HG02973 (cell line): ENCODE data around the gene UBTF.

Source experiments
- ATAC-seq: cut with Tn5 transposase; IDR thresholded peaks from one replicate; pipeline ENCODE4 v1.9.1; 2021; ENCODE audit warnings: moderate library complexity; ENCODE audit not compliant: unreplicated experiment

UBTF gene

DNA sequence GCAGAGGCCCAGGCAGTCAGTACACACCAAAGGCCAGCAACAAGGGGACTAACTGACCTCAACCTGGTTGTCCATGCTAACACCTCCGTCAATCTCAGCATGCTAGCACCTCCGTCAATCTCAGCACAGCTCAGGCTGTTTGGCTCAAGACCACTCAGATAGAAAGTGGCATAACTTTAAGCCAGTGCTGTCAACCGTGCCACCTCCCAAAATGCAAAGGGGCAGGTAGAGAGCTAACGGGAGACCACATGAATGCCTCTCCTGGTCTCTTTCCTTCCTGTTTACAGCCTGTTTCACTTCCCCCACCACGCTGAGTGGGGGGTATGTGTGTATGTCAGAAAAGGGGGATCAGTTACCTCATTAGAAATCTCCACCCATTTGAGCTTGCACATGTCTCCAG, 3.3 kb downstream of the UBTF start:
- no peak for ATAC-seq

DNA sequence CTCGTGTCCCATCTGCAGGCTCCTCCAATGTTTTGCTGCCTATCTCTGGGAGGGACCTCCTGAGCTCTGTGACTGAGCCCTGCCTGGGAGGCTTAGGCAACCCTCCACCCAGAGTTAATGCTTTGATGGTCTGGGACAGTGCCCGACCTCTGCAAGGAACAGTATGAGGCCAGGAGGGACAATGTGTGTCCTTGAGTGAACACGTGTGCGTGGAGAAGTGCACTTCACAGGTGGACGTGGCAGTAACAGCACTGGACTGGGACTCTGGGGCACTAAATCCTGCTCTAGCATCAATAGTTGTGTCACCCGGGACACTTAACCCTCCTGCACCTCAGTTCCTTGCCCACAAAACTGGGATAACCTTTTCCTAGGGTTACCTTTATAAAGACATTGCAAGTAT, 4.6 kb downstream of the UBTF start:
- no peak for ATAC-seq

DNA sequence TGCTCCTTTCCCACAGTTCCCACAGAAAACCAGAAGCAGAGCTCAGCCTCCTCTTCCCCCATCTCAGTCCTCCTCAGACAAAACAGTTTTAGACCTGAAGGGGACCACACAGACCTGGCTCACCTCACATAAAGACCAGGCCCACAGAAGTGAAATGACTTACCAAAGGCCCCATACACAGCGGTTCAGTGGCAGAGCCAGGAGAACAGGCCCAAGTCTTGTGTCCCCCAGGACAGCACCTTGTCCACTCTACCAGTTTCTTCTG, 5.3 kb downstream of the UBTF start:
- ATAC-seq: no peak

DNA sequence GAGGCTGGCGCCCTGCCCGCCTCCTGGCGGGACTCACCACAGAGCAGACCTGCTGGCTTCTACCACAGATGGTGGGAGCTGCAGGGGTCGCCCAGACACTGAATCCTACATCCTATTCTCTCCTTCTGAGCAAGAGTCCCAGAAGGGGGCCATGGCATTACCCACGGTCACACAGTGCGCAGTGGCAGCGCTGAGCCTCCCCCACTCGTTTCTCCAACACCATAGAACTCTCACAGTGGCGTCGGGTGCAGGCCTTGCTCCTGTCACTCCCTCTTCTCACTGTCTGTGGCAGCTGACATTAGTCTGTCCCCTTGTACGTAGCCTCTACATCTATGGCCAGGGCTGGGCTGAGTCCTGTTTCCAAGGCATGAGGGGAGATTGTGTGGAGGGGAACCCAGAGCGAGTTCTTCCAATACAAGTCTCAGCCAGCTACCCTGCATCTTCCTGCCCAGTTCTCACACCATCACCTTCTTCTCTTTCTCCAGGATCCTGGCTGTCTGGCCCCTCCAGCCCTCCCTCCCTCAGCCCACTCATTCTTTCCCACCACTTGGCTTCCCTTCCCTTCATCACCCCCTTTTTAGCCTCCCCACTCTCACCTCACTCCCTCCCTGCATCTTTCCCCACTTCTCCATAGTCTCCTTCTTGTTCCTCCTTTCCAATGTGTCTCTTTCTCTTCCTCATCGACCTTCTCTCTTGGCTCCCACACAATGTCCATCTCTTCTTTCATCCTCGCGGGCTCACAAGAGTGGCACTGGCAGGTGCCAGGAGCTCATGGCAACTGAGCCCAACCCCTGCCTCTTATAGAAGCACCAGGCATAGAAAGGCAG, 5.9 kb downstream of the UBTF start:
- no peak for ATAC-seq

DNA sequence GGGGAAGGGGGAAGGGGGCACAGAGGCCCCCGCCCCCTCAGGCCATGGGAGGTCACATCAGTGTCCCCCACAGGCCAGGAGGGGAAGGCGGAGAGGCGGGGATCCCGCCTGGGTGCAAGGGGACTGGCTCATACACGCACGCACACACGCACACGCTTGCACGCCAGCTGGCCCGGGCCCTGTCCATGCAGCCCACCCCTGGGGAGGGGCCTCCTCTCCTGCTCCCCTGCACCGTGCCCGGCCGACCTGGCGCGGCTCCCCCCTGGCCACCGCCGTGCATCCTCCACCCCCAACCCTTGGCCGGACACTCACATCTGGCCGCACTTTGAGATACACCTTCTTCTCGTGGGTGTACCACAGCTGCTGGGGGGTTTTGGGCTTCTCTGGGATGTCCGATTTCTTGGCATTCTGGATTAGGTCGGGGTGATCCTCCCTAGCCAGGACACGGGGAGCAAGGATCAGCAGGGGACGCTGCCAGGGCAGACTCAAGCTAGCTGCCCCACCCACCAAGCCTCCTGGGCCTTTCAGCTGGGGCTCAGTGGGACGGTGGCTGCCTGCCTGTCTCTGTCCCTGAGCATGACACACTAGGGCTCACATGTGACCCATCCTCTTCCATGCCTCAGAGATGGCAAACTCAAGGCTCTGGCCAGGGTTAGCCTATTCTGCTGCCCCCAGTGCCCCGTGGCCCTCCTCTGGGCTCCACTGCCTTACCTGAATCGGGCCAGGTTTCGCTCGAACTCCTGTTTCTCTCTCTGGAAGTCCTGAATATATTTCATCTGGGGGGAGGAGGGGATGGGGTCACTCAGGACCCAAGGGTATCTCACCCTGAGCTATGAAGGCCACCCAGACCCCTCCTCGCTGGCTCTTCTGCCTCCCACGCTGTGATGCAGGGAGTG, 6.7 kb downstream of the UBTF start:
- ATAC-seq: no peak

DNA sequence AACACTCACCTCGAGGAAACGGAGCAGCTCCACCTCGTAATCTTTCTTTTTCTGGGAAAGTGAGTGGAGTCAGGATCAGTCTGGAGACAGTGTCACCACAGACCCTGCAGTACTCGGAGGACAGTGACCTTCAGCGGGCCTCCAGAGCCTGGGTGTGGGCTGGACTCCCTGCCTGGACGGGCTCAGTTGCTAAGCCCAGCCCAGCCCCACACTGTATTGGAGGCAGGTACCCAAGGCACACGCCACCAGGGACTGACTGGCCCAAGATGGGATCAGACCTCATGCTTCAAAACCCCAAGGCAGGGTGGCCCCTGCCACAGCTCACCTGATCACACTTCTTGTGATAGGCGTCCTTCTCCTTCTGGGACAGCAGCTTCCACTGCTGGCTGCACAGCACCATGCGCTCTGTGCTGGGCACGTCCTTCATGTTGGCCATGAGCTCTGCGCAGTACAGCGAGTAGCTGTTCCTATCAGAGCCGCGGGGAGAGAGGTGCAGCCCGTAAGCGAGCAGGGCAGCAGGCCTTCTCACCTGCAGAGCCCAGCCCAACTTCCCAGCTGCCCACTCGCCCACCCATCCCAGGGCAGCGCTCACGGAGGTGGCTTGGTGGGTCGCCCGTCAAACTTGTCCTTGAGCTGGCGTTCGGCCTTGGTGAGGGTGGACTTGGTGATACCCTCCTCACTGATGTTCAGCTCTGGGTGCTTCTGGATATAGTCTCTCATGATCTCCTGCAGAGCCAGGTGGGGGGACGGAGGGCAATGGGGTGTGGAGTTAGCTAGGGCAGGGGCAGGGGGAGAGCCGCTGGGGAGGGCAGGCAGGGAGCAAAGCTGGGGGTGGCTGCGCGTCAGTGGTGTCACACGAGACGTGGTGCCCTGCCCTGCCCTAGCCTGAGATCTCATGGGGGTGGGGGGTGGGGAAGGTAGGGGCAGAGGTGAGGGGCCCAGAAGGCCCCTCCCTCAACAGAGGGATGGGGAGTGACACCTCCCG, 7.9 kb downstream of the UBTF start:
- ATAC-seq: no peak

DNA sequence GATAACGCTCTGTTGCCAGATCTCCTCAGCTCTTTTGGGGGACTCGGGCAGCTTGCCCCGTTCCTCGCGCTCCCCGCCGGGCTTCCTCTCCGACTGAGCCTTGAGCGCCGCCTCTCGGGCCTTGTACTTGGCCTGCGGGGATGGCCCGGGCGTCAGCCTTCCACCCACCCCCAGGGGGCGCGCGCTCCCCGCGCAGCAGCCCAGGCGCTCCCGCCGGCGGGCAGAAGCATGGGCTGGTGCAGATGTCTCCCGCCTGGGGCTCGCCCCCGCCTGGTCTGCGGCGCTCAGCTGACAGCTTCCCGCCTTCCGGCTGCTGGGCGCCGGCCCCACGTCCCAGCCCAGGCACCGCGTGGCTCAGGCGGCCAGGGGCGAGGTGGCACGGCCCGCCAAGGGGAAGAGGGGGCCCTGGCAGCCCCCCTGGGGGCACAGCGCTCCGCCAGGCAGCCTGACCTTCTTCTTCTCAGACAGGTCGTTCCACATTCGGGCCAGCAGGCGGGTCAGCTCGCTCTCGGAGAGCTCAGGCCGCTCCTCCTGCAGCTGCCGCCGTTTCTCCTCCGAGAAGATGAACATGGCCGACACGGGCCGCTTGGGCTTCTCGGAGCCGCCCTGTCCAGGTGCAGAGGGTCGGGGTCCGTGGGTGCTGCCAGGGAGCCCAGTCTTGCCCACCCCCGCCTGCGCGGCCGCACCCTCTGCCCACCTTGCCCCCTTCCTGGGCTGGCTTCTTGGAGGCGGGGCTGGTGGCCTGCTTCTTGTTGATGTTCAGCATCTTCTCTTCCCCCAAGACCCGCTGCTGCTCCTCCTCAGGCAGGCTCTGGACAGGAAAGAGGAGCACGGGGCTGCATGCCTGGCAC, 8.9 kb downstream of the UBTF start:
- peak; percentile 60 for ATAC-seq

DNA sequence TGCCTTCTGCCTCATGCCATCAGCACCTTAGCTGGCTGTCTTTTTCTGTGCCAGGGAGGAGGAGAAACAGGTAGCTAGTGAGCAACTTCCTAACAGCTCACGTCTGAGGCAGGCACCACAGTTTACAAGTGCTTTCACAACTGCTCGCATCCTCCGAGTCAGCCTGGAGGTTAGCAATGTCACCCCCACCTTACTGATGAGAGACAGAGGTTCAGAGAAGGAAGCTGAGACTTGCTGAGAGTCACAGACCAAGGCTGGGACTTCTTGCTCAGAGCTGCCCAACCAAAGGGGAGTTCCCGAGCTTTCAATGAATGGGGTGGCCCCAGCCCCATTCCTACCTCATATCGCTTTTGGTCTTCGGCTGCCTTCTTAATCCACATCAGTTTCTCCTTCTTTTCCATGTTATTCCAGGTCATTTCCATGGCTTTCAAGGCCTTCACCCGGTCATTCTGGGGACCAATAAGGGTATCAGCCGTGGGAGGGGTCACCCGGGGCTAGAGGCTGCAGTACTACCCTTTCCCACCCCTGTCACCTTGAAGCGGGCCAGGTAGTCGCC, 9.6 kb downstream of the UBTF start:
- no peak for ATAC-seq

DNA sequence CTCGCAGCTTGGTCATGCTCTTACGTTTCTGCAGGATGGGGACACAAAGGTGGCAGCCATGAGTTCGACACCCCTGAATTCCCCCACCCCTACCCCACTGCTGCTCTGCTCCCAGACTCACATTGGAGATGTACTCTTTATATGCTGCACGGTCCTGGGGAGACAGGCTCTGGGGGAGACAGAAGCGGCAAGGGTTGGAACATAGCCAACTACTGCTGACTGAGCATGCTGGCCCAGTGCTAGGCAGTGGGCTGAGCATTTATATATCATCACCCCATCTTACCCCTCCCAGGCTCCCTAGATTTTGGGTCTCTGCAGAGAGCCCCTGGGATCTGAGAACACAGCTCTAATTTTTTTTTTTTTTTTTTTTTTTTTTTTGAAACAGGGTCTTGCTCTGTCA, 11.7 kb downstream of the UBTF start:
- ATAC-seq: no peak

DNA sequence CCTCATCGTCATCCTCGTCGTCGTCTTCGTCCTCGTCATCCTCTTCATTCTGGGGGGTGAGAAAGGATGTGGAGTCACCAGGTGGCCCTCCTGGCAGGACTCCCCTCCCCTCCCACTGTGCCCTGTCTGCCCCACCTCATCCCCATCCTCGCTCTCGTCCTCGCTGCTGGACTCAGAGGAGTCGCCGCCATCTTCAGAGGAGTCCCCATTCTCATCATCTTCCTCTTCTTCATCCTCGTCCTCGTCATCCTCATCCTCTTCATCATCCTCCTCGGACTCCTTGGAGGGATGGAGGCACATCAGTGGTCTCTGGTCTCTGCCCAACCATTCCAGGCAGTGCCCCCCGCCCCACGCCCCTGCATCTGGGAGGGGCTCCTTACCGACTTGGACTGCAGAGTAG, 12.2 kb downstream of the UBTF start:
- no peak for ATAC-seq

DNA sequence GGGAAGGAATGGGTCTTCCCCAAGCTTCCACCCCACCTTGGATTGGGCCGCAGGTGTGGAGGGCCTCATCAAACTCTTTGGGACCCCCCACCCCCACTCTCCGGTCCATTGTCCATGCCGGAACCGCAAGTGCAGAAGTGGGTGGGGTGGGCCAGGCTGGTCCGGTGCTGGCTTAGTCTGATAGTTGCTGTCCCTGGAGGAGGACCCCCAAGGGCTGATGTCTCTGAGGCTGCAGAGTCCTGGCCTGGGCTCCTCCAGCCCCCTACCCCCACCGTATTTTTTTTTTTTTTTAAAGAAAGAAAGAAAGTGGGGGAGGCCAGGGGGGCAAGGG, 12.7 kb downstream of the UBTF start:
- no peak for ATAC-seq

DNA sequence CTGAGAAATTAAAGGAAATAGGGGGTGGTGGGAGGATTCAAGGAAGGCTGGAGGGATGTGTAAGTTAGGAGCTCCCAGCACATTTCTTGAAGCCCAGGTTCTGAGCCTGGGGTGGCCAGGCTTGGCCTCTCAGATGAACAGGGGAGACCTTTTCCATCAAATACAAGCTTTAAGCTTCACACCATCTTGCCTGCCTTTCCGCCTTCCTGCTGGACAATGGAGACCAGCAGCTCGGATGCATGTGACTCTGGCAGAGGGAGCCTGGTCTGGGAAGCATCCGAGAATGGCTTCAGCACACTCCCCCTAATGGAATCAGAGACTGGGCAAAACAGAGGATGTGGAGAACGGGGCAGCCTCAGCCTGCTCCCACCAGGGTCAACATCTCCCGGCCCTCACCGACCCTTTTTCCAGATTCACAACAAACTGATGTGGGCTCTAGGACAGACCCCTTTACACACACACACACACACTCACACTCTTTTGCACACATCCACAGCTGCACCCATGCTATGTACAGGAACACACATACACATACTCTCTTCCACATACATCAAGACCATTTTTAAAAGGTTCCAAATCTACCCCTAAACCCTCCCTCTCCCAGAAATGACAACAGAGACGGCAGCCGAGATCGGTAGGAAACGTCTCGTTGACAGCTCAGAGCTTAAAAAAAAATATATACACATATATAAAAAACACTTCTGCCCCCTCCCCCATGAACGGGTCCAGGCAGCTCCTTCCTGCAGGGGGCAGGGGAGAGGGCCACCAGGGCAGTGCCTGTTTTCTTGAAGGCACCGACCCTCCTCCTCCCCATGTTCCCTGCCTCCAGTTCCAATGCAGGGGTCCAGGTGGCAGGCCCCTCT, 13.3 kb downstream of the UBTF start:
- ATAC-seq: no peak

DNA sequence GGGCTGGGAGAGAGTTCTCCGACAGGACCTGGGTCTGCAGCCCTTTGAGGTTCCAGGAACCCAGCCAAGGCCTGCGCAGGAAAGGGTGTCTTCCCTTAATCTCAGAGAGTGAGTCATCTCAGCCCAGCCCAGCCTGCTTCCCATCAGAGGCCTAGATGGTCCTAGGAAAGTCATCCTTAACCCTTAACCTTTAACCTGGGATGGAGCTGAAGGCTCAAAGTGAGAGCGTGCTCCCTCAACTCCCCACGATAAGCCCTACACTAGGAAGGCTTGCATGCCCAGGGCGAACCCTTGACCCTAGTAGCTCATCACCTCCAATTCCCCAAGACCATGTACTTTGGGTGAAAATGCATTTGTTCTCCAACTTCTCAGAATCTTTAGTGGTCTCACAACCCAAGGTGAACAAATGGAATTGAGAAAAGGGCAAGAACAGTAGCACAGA, 15.0 kb downstream of the UBTF start:
- no peak for ATAC-seq

DNA sequence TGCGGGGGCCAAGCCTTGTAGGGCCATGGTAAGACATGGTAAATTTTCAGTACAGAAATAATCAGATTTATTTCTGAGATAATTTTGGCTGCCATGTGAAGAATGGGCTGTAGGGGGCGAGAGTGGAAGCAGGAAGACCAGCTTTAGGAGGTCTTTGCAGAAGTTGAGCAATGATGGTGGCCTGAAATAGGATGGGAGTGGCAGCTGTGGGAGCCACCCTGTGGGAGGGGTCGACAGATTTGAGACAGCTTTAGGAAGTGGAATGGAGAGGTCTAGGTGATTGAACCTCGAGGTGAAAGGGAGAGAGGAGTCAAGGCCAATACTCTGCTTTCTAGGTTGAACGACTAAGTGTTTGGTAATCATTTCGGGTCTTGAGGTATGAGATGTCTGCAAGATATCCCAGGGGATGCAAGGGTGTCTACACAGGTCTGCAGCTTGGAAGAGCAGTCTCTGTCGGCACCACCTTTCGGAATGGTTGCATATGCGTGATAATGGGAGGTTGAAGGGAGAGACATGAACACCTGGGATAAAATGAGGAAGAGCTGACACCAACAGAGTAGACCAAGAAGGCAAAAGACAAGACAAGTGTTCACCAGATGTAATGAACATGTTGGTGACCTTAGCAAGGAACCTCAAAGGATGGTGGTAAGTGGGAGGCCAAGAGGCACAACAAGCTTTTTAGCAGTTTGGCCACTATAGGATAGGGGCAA, 15.6 kb downstream of the UBTF start:
- no peak for ATAC-seq

DNA sequence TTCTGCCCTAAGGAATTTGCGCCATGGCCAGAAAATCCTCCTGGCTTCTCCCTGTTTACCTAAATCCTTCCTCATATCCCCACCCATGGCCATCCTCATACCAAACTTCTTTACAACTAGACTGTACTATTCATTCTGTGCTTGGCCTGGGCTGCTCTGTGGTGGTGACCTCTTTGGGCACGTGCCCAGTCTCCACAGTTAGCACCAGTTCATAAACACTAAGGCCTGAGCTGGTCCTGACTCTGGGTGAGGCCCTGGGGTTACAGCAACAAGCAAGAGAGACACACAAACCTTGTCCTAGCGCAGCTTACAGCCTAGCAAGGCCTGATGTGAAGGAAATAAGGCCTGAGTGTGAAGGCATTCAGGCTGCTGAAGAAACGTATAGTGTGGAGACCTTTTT, 16.7 kb downstream of the UBTF start:
- ATAC-seq: no peak

DNA sequence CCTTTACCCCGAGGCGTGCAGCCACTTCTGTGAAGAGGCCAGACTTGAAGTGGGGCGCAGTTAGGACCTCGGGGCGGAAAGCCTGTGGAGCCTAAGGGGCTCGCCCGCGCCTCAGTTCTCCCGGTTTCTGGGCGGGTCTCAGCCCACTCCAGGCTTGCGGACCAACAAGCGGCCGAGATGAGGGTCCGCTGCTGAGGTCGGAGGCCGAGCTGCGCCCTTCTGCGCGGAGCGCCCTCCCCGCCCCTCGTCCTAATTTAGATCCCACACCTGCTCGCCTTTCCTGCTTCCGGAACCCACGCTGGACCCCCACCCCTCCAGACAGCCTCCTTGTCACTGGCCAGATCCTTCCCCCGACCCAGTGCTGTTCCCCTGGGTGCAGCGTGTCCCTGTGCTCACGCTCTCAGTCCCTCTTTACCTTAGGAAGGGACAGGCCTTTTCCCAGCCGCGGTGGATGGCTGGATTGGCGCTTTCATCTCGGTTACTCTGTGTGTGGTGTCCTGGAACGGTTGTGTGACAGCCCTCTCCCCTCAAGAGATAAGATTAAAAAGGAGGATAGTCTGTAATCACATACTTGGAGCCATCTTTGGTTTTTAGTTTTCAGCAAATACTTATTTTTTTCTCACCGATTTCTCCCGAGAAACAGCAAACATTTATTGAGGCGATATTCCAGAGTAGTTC, 18.9 kb downstream of the UBTF start:
- ATAC-seq: no peak

DNA sequence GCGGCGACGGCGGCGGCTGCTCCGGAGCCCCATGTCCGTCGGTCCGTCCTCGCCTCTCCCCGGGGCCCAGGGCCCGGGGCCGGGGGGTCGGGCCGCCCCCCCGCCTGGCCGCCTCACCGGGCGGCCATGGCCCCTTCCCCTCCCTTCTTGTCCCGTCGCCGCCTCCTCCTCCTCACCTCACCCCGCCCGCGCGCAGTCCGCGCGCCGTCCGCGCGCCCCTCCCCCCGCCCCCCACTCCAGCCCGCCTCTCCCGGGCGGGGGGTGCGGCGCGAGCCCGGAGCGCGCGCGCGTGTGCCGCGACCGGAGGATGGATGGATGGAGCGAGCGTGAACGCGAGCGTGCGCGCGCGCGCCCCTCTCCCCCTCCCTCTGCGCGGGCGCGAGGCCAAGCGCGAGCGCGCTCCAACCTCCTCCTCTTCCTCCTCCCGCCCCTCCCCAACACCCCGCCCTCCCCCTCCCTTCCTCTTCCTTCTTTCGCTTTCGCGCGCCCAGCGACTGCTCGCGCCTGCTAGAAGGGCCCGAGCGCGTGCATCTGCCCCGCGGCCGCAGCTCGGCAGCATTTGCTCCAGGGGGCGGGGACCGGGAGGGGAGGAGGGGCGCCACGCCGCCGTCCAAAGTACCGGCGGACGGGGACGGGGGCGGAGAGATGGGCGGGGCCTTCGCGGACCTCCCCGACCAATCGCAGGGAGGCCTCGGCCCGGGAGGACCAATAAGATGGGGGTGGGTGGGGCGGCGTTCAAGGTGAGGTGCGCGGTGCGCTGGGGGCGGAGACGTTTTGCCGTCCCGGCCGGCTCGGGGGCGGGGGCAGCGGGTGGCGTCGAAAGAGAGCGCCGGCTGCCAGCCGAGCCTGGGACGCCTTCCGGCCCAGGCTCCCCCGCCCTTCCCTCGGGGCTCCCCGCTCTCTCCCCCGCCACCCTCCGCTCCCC, 19.7 kb downstream of the UBTF start, which contains the start of gene ATXN7L3:
Gene ATXN7L3 (minus strand): TSS at position 332 of the 925 bp plus-strand sequence. CDS start 1,814 bp downstream, outside the sequence.
- peak; percentile 59 for ATAC-seq
